DND-41 (cell line): ENCODE results near the gene INPP5A.

Experiments
- ATAC-seq: fragments of 200-7000 bp; cut with Tn5 transposase; 3 replicates; pipeline ENCODE4 v1.9.1; 2021; ENCODE audit warnings: low read depth; ENCODE audit not compliant: insufficient read depth
- DNase-seq: peaks from one replicate; pipeline ENCODE4 v3.0.0-alpha.2; 2020
- H2AFZ ChIP-seq: 2 replicates; pipeline ENCODE4 v1.6.0; 2012; ENCODE audit warnings: low read depth, low read length
- H3K27ac ChIP-seq: 2 replicates; pipeline ENCODE4 v1.5.1; 2012; ENCODE audit warnings: low read length, inconsistent platforms
- H3K27me3 ChIP-seq: fragments of 200-600 bp; sonication (generic); 2 replicates; pipeline ENCODE4 v1.6.0; 2012; ENCODE audit warnings: low read length, mild to moderate bottlenecking, inconsistent platforms; ENCODE audit not compliant: insufficient read depth, poor library complexity
- H3K36me3 ChIP-seq: 2 replicates; pipeline ENCODE4 v1.5.1; 2012; ENCODE audit warnings: low read length, inconsistent platforms; ENCODE audit not compliant: insufficient read depth
- H3K4me1 ChIP-seq: 2 replicates; pipeline ENCODE4 v1.5.1; 2012; ENCODE audit warnings: mild to moderate bottlenecking, low read length; ENCODE audit not compliant: insufficient read depth
- H3K4me2 ChIP-seq: 2 replicates; pipeline ENCODE4 v1.6.0; 2012; ENCODE audit warnings: mild to moderate bottlenecking, moderate library complexity, low read length, inconsistent platforms; ENCODE audit not compliant: insufficient read depth
- H3K4me3 ChIP-seq, 2 experiments: fragments of 200-600 bp in 1 of 2; shearing (Covaris generic) in 1 of 2; 2 replicates each; pipeline ENCODE4 v1.5.1; 2012 to 2016; ENCODE audit warnings: inconsistent platforms in 2 of 2, low read length in 2 of 2, mild to moderate bottlenecking in 2 of 2, low read depth in 1 of 2, moderate library complexity in 1 of 2
- H3K79me2 ChIP-seq: 2 replicates; pipeline ENCODE4 v1.6.0; 2012; ENCODE audit warnings: low read length, inconsistent platforms; ENCODE audit not compliant: insufficient read depth
- H3K9ac ChIP-seq: 2 replicates; pipeline ENCODE4 v1.6.0; 2012; ENCODE audit warnings: low read depth, mild to moderate bottlenecking, inconsistent platforms, low read length, moderate library complexity
- H3K9me3 ChIP-seq: 2 replicates; pipeline ENCODE4 v1.5.1; 2012; ENCODE audit warnings: low read length, moderate library complexity, mild to moderate bottlenecking, inconsistent platforms; ENCODE audit not compliant: insufficient read depth, severe bottlenecking
- H4K20me1 ChIP-seq: 2 replicates; pipeline ENCODE4 v1.6.0; 2012; ENCODE audit warnings: low read length; ENCODE audit not compliant: insufficient read depth
- CTCF ChIP-seq: IDR thresholded peaks from 2 replicates; pipeline ENCODE4 v1.5.1; 2012; ENCODE audit warnings: borderline replicate concordance, low read length, moderate library complexity, mild to moderate bottlenecking; ENCODE audit not compliant: poor library complexity, severe bottlenecking; ENCODE audit errors: extremely low read depth
- EZH2 ChIP-seq: IDR thresholded peaks from 3 replicates; pipeline ENCODE4 v1.6.1; 2012; ENCODE audit warnings: borderline replicate concordance, low read depth, mild to moderate bottlenecking, moderate library complexity, low read length, inconsistent platforms; ENCODE audit not compliant: severe bottlenecking

INPP5A gene

GRCh38 chr10:132611026-132611910, 73.7 kb downstream of the INPP5A start:
- Histone ChIP-seq H3K27ac (no peak overlapping the region), H3K4me1 (no peaks in the 10 kb centered on the region), H3K9me3 (peaks cover 2% of the 10 kb centered on the region), H3K9ac (no peak overlapping the region), H3K79me2 (peaks cover 30% of the 10 kb centered on the region), H3K36me3 (peaks cover 12% of the 10 kb centered on the region), H3K4me2 (no peak overlapping the region), H2AFZ (no peak overlapping the region), H3K27me3 (no peaks in the 10 kb centered on the region), H4K20me1 (peaks cover 83% of the 10 kb centered on the region), H3K4me3 (no peak overlapping the region)
- DNase-seq (no peak), ATAC-seq (no peak)
- TF ChIP-seq EZH2, result no peak
- TF ChIP-seq CTCF, result no peak

- no peak overlapping the region for H3K27ac ChIP-seq
Observed at GRCh38 chr10:132611986-132612385, 74.4 kb downstream of the INPP5A start.

GRCh38 chr10:132612571-132613504, 75.3 kb downstream of the INPP5A start:
- peaks cover 27% of the 10 kb centered on the region for H3K36me3 ChIP-seq
- no peak overlapping the region for H2AFZ ChIP-seq
- H3K9me3 ChIP-seq, result peaks cover 16% of the 10 kb centered on the region
- TF ChIP-seq EZH2, result no peak
- TF ChIP-seq CTCF, result no peak
- peaks cover 76% of the 10 kb centered on the region for H4K20me1 ChIP-seq
- no peak overlapping the region for H3K4me3 ChIP-seq
- H3K4me2 ChIP-seq, result no peak overlapping the region
- H3K27me3 ChIP-seq, result no peaks in the 10 kb centered on the region
- H3K79me2 ChIP-seq, result peaks cover 18% of the 10 kb centered on the region
- DNase-seq, result no peak
- ATAC-seq, result no peak
- no peak overlapping the region for H3K9ac ChIP-seq
- H3K4me1 ChIP-seq, result no peaks in the 10 kb centered on the region
- no peak overlapping the region for H3K27ac ChIP-seq

More at GRCh38 chr10:132611986-132612385, 74.4 kb downstream of the INPP5A start:
- no peak overlapping the region for H2AFZ ChIP-seq
- peaks cover 9% of the 10 kb centered on the region for H3K9me3 ChIP-seq
- ATAC-seq (no peak), DNase-seq (no peak)
- no peak overlapping the region for H3K4me2 ChIP-seq
- TF ChIP-seq CTCF (no peak), EZH2 (no peak)
- peaks cover 26% of the 10 kb centered on the region for H3K79me2 ChIP-seq
- H4K20me1 ChIP-seq, result peaks cover 82% of the 10 kb centered on the region
- H3K4me1 ChIP-seq, result no peaks in the 10 kb centered on the region
- H3K36me3 ChIP-seq, result peaks cover 19% of the 10 kb centered on the region
- no peak overlapping the region for H3K4me3 ChIP-seq
- no peaks in the 10 kb centered on the region for H3K27me3 ChIP-seq
- no peak overlapping the region for H3K9ac ChIP-seq
